ENCODE results near the gene DENND1A.

Gene DENND1A

DNA sequence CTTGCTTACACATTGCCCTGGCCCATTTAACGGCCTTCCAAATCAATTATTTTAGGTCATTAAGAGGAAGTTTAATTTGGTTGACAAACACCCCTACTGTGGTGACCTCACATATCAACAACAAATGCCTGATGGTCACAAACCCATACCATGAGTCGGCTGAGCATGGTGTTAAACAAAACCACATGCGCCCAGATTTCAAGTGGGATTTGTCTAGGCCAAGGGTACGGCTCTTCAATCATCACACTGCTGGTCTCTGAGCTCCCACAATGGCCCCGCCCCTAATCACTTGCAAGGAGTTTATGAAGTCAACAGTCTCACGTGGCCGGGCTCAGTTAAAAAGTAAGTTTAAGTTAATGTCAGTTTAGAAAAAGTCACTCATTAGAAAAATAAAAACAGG, 330.1 kb downstream of the DENND1A start:
- DNase-seq (ENCODE audit: insufficient read length, low spot score) = no peak
- no peak for FAIRE-seq
- TF ChIP-seq CTCF (IDR thresholded peaks at IDR 0.05; ENCODE audit: insufficient read depth, missing control alignments) = no peak

- FAIRE-seq = no peak
- TF ChIP-seq CTCF (IDR thresholded peaks at IDR 0.05; ENCODE audit: insufficient read depth, missing control alignments) = no peak
- DNase-seq (ENCODE audit: insufficient read length, low spot score) = no peak
Measured at GRCh38 chr9:123597876-123598556, 331.9 kb downstream of the DENND1A start.

GRCh38 chr9:123597048-123597447, 332.9 kb downstream of the DENND1A start:
- DNase-seq (ENCODE audit: insufficient read length, low spot score) (no peak), FAIRE-seq (no peak)
- no peak for TF ChIP-seq CTCF (IDR thresholded peaks at IDR 0.05; ENCODE audit: insufficient read depth, missing control alignments)

GRCh38 chr9:123591283-123591682, 338.6 kb downstream of the DENND1A start:
- no peak for TF ChIP-seq CTCF (IDR thresholded peaks at IDR 0.05; ENCODE audit: insufficient read depth, missing control alignments)
- FAIRE-seq = no peak
- no peak for DNase-seq (ENCODE audit: insufficient read length, low spot score)

DNA sequence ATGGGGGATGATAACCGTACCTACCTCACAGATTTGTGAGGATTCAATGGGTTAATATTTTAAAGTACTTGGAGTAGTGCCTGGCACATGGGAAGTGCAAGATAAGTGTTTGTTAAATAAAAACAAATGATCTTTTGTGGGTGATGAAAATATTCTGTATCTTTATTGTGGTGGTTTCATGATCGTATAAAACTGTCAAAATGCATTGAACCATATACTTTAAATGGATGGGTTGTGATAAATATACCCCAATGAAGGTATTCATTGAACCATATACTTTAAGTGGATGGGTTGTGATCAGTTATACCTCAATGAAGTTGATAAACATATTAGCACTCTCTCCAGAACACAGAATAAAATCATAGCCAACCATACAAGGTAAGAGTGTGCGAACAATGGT, 339.4 kb downstream of the DENND1A start:
- no peak for TF ChIP-seq CTCF (IDR thresholded peaks at IDR 0.05; ENCODE audit: insufficient read depth, missing control alignments)
- DNase-seq (ENCODE audit: insufficient read length, low spot score) (no peak), FAIRE-seq (no peak)

GRCh38 chr9:123589361-123590239, 340.3 kb downstream of the DENND1A start:
- no peak for DNase-seq (ENCODE audit: insufficient read length, low spot score)
- no peak for FAIRE-seq
- TF ChIP-seq CTCF (IDR thresholded peaks at IDR 0.05; ENCODE audit: insufficient read depth, missing control alignments) = no peak

- no peak for TF ChIP-seq CTCF (IDR thresholded peaks at IDR 0.05; ENCODE audit: insufficient read depth, missing control alignments)
- DNase-seq (ENCODE audit: insufficient read length, low spot score) = no peak
Measured at GRCh38 chr9:123586275-123586674, 343.7 kb downstream of the DENND1A start.

More at GRCh38 chr9:123586275-123586674, 343.7 kb downstream of the DENND1A start:
- no peak for FAIRE-seq

All from D721Med (cell line).